GM18873 (cell line): Measurements from ENCODE around the gene HTR1D.
"Not testable (repeated sequence)": the region's sequence is repeated elsewhere in the genome, so short reads cannot be mapped to it uniquely, and the experiment has no call there.

Experiments
- ATAC-seq: cut with Tn5 transposase; IDR thresholded peaks from one replicate; pipeline ENCODE4 v1.9.1; 2021; ENCODE audit warnings: mild to moderate bottlenecking, moderate library complexity, moderate number of reproducible peaks; ENCODE audit not compliant: unreplicated experiment, low FRiP score

HTR1D gene

GRCh38 chr1:23222331-23222730 is 5.0 kb upstream of the HTR1D start:
- ATAC-seq: no peak

GRCh38 chr1:23221107-23221506 is 3.8 kb upstream of the HTR1D start:
- no peak for ATAC-seq

DNA sequence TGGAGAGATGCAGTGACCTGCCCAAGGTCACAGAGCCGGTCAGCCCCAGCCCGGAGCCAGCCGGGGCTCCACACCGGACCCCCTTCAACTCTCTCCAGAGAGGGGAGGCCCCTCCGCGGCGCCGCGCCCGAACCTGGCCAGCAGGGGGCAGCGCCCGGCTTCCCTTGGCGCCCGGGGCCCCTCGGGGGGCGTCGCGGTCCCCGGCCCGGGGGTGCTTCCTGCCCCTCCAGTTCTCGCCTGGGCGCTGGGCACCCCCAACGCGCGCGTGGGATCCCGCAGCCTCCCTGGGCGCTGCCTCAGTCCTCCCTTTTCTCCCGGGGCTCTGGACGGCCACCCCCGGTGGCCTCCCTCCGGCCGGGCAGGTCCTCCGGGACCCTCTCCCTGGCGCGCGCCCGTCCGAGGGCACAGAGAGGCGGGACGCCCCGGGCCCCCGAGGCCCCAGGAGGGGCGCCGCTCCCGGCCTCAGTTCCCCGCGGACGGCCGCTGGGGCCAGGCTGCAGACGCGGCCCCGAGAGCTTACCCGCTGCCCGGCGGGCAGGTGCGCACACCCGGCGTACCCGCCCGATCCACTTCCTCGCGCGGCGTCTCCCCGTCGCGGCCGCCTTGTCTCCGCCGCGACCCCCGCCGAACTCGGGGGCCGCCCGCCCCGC is 406 bp downstream of the HTR1D start:
- no peak for ATAC-seq

DNA sequence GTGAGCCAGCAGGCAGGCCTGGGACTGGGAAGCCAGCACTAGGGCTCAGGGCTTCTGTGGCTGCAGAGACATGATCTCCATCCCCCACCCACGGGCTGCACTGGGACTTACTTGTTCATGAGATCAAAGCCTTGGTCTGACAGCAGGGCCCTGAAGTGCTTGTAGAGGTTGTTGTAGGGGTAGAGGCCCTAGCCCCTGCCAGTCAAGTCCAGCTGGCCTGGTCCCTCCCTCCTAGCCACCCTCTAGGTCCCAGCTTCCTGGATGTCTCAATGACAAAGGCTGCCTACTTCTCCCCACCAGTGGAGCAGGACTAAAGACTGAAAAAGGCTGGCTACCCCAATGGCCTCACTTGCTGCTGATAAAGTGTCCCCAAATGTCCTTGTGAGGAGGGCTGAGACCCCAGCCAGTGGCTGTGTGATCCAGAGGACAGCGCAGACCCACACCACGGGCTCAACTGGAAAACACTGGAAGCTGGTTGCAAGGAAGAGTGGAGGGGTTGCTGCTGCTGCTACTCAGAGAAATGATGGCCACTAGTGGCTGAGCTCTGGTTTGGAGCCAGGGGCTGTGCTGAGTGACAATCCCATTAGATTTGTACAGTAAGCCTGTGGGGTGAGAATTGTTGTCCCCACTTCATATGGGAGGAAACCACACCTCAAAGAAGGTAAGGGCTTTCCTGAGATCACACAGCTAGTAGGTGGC is 1.4 kb downstream of the HTR1D start:
- ATAC-seq: no peak

DNA sequence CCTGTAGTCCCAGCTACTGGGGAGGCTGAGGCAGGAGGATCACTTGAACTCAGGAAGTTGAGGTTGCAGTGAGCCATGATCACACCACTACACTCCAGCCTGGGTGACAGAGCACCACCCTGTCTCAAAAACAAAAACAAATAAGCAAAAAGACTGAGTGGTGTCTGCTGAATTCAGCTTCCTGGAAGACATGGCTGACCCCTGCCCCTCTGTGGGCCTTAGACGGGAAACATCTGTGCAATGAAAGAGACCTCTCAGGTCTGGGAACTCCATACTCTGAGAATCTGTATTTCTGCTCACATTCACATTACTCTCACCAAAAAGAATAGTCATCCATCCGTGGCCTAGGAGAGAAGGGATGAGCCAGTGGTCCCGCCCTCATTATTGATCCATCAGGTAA is 2.0 kb downstream of the HTR1D start:
- ATAC-seq: no peak

DNA sequence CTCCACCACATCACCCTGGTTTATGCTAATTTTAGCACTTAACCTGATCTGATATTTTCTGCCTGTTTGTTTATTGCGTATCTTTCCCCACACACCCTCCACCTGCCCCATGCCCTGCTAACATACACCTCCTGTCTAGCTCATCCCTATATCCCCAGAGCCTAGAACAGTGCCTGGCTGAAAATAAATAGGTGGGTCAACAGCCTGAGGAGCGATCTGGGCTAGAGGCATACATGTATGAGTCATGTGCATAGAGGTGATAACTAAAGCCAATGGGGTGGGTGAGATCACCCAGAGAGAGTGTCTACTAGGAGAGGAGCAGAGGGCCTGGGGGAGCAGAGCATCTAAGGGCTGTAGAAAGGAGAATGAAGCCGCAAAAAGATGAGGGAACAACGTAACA is 2.7 kb downstream of the HTR1D start:
- ATAC-seq: no peak

- no peak for ATAC-seq
Observed at GRCh38 chr1:23211955-23212354, 5.3 kb downstream of the HTR1D start.

DNA sequence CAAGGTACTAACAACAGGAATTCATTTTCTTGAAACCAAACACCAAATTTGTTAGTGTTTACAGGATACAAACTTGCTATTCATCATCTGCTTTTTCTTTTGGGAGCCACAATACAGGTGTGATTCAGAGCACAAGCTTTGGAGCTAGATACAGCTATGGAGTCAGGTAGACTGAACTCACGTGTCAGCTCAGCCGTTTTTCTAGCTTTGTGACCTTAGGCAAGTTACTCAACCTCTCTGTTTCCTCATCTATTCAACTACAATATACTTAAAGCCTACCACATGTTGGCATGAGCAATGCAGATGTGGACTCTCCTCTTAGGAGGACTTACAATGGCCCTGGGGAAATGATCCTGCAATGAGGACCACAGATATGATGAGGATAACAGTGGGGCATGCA is 6.3 kb downstream of the HTR1D start:
- no peak for ATAC-seq

DNA sequence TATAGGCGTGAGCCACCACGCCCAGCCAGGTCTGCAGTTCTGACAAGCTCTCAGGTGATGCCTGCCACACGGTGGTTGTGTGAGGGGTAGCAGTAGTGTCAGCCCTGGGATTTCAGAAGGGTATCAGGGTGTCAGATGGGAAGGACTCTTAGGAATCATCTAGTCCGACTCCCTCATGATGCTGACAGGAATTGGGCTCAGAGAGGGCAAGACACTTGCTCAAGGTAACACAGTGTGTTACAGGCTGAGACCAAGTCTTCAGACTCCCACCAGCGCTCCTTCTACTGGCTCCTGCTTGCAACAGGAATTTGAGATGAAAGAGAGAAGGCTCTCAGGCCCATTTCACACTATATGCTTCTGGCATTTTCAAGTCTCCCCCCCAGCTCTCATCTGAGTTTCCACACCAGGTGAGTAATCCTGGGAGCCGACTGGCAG is 6.9 kb downstream of the HTR1D start:
- ATAC-seq: no peak

GRCh38 chr1:23209770-23210169 is 7.5 kb downstream of the HTR1D start:
- ATAC-seq: no peak

GRCh38 chr1:23208527-23208926 is 8.8 kb downstream of the HTR1D start:
- no peak for ATAC-seq

GRCh38 chr1:23207733-23208132 is 9.6 kb downstream of the HTR1D start:
- ATAC-seq: not testable (repeated sequence)

DNA sequence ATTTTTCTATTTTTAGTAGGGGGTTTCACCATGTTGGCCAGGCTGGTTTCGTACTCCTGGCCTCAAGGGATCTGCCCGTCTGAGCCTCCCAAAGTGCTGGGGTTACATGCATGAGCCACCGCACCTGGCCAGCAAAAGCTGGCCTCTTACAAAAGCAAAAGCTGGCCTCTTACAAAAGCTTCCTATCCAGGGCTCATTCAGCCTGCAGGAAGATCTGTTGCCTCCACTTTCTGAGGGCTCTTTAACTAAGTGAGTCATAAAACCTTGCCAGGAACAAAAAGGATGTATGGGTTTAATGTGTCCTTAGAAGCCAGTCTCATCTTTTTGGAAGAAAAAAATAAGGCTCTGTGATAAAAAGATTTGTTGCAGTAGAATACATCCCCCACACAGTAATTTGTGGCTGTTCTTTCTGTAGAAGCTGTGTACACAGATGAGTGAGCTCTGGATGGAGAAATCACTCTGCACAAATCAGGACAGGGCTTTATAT is 15.0 kb downstream of the HTR1D start:
- ATAC-seq: no peak

DNA sequence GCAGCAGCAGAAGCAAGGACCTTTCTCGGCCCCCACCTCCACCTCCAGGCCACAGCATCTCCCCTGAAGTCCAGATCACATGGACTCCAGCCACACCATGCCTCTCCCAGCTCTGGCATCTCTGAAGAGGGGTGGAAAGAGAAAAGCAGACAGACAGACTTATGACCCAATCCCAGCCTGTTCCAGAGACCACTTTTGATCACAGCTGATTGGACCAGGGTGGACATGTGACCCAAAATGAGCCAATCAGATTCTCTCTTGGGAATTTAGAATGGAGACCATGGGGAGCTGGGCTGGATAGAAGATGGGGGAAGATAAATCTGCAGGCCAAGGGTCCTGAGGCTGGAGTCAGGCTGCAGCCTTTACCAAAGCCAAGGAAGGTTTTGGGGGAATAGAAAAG is 16.4 kb downstream of the HTR1D start:
- no peak for ATAC-seq

DNA sequence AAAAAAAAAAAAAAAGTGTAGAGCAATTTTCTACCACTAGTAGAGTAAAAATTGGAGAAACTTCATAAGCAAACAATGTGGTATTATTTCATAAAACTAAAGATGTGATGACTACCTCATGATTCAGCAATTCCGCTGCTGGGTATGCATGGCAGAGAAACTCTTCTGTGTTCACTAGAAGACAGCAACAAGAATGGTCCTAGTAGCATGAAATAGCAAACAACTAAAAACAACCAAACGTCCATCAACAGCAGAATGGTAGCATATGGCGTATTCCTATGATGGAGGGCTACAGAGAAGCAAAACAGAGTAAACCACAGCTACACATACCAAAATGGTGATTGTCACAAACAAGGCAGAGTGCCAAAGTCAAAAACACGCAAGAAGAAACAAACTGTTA is 18.9 kb downstream of the HTR1D start:
- no peak for ATAC-seq

GRCh38 chr1:23196627-23197328 is 20.5 kb downstream of the HTR1D start:
- no peak for ATAC-seq

- no peak for ATAC-seq
Observed at GRCh38 chr1:23194119-23194984, 22.9 kb downstream of the HTR1D start.

- ATAC-seq: no peak
Observed at GRCh38 chr1:23193391-23194118, 23.7 kb downstream of the HTR1D start.

GRCh38 chr1:23191199-23191598 is 26.1 kb downstream of the HTR1D start:
- no peak for ATAC-seq

- ATAC-seq: not testable (repeated sequence)
Observed at GRCh38 chr1:23188936-23189452, 28.3 kb downstream of the HTR1D start.
